Fibroblast of upper back skin (primary cell): Measurements from ENCODE around the gene MCEE.
A peak's percentile ranks its signal among the peaks of the same experiment; 100 is the strongest.
"Not testable (repeated sequence)": the region's sequence is repeated elsewhere in the genome, so short reads cannot be mapped to it uniquely, and the experiment has no call there.

ENCODE experiments used
- DNase-seq: peaks from one replicate; pipeline ENCODE4 v3.0.0-alpha.2; 2013

The MCEE gene

DNA sequence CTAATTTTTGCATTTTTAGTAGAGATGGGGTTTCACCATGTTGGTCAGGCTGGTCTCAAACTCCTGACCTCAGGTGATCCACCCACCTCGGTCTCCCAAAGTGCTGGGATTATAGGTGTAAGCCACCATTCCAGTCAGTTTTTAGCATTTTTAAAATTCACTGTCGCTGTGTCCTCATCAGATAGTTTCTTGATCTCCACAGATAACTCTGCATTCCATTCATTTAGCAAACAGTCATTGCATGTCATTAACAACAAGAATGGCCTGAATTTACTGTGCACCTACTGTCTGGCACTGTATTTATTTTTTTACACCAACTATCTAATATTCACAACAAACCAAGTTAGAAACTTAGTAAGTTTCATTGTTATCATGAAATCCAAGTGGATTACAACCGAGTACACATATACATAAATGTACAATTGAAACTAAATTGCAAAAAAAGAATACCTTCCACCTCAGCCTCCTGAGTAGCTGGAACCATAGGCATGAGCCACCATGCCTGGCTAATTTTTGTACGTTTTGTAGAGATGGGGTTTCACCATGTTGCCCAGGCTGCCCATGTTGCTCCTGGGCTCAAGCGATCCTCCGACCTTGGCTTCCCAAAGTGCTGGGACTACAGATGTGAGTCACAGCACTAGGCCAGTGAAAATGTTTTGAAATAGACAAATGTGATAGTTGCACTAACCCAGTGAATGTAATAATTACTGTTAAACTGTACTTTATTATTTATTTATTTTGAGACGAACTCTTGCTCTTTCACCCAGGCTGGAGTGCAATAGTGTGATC lies 4.3 kb downstream of the MCEE start:
- no peak for DNase-seq

DNA sequence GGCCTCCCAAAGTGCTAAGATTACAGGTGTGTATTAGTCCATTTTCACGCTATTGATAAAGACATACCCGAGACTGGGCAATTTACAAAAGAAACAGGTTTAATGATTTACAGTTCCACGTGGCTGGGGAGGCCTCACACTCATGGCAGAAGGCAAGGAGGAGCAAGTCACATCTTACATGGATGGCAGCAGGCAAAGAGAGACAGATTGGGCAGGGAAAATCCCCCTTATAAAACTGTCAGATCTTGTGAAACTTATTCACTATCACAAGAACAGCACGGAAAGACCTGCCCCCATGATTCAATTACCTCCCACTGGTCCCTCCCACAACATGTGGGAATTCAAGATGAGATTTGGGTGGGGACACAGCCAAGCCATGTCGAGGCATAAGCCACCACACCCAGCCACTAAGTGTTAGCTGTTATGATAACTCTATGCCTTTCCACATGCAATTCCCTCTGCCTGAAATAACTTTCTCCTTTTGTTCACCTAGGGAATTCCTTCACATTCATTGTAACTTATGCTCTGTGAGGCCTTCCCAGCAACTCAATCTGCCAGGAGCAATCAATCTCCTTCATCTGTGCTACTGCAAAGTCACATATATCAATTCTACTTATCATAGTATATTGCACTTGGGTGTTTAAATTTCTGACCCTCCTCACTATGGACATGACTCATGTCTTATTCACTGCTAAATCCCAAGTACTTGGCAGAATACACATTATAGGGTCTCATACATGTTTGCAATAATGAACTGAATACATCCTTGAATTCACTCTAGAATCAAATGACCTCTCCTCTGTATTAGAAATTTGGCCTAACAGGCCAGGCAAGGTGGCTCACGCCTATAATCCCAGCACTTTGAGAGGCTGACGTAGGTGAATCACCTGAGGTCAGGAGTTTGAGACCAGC lies 7.4 kb downstream of the MCEE start:
- peak; percentile 43 for DNase-seq

DNA sequence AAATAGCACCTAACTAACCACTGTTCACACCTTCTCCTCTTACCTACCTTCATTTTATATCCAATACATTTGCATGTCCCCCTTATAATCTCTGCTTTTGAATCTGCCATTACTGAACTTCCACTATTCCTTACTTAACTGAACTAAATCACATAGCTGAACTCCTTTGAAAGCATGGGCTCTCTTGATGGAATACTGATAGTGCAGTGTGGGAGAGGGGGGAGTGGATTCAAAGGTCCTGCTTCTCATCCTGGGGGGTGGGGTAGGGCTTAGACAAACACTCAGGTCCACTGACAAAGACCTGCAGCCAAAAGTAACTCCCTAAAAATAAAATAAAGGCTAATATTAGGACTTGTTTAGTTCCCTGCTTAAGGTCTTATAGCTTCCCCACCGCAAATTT lies 8.6 kb downstream of the MCEE start:
- no peak for DNase-seq

DNA sequence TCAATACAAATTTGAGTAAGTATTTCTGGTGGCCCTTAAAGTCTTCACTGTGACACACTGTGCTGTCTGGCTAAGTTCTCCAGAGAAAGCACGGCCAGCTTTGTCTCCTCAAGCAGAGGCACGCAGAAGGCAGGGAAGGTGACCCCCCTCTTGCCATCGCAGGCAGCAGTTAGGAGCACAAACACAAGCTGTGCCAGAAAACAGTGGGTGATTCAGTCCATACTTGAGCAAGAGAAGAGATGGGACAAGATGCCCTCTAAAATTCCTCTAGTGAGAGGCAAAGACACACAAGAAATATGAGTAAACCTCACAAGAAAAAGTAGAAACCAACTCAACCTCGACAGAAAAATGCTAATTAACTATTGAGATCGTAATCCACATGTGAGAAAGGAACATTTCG lies 9.8 kb downstream of the MCEE start:
- no peak for DNase-seq

DNA sequence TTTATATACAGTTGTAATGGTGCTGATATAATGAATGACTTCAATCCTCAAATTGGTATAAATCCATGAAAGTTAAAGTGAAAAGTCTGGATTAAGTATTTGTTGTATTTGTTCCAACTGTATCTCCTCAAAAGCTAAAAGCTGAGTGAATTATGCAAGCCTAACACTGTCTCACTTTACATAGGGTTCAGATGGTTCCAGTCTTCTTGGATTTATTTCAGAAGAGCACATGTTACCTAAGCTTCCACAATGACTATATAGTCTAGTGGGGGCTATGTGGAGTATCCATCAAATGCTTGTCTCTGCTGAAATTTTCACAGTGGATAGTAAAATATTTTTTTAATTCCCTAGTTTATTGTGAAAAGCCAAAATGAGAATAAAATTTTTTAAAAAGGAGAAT lies 13.0 kb downstream of the MCEE start:
- DNase-seq, result no peak

DNA sequence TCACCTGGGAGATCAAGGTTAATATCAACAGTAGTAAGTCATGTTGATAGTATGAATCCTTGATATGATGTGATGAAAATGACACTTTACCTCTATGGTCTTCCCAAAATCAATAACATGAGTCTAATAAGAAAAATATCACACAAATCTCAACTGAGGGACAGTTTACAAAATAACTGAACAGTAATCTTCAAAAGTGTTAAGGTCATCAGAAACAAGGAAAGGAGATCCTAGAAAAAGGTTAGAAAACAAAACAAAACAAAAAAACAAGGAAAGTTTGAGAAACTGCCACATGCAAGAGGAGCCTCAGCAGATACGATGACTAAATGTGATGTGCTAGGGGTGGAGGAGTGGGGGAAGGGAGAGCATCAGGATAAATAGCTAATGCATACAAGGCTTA lies 16.2 kb downstream of the MCEE start:
- no peak for DNase-seq

DNA sequence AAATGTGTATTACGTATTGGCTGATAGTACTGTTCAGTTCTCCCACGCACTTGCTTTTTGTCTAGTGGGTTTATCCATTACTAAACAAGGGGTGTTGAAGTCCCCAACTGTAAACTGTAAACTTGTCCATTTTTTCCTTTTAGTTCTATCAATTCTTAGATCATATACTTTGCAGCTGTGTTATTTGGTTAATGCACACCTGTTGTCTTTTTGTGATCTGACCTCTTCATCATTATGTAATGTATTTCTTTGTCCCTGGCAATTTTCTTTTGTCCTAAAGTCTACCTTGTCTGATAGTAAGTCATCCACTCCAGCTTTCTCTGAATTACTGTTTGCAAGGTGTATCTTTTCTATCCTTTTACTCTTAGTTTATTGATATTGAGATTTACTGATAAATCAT lies 21.9 kb downstream of the MCEE start:
- DNase-seq, result no peak

DNA sequence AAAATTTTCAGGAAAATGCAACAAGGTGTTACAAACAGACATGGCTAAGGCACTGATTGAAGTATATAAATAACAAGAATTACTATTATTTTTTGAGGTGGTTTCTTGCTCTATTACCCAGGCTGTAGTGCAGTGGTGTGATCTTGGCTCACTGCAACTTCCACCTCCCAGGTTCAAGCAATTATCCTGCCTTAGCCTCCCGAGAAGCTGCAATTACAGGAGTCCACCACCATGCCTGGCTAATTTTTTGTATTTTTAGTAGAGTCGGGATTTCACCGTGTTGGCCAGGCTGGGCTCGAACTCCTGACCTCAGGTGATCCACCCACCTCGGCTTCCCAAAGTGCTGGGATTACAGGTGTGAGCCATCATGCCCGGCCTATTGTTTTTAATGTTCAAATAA lies 23.6 kb downstream of the MCEE start:
- not testable (repeated sequence) for DNase-seq

DNA sequence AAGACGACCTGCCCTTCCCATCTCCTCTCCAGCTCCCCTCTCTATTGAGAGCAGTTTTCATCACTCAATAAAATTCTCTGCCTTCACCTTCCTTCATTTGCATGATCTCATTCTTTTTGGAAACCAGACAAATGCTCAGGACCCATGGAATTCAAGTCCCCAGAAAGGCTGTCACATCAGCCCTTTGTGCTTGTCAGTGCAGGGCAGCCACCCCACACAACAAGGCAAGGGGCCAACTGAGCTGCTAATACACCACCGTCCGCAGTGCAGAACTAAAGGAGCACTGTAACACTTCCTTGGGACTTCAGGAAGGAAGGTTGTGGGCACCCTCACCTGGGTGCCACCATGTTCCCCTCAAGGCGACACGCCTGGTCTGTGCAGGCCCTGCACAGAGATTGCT lies 26.2 kb downstream of the MCEE start:
- DNase-seq, result no peak

DNA sequence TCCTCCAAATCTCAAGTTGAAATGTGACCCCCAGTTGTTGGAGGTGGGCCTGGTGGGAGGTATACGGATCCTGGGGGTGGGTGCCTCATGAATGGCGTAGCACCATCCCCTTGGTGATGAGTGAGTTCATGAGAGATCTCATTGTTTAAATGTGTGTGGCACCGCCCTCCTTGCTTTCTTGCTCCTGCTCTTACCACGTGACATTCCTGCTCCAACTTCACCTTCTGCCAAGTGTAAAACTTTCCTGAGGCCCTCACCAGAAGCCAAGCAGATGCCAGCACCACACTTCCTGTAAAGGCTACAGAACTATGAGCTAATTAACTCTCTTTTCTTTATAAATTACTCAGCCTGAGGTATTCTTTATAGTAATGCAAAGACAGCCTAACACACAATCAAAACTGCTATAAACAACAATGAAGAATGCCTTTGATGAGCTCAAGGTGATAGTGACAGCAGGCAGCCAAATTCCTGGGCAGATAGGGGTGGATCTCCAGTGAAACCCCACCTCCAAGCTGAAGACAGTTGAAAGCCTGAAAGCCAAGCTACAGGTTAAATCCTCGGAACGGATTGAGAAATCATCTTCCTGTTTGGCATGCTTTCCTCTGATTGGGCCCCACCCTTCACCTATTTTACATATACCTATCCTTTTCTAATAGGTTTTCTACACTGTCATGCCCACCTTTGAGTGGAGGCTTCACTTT lies 26.9 kb downstream of the MCEE start:
- no peak for DNase-seq

DNA sequence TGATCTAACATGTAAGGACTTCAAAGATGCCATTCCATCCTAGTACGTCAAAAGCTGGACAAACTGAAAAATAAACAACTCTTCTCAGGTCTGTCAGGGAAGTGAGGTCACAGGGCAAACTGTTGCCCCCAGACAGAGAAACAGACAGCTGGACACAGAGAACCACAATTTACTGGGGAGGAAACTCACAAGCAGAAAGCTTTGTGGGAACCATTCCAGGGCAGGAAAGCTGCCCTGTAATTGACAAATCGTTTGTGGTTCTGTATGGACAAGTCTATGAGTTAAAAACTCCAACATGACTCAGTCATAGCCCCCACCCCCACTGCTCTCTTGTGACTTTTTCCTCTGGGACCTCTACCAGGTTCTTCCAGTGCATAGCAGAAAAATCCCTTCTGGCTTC lies 28.4 kb downstream of the MCEE start:
- peak; percentile 95 for DNase-seq

DNA sequence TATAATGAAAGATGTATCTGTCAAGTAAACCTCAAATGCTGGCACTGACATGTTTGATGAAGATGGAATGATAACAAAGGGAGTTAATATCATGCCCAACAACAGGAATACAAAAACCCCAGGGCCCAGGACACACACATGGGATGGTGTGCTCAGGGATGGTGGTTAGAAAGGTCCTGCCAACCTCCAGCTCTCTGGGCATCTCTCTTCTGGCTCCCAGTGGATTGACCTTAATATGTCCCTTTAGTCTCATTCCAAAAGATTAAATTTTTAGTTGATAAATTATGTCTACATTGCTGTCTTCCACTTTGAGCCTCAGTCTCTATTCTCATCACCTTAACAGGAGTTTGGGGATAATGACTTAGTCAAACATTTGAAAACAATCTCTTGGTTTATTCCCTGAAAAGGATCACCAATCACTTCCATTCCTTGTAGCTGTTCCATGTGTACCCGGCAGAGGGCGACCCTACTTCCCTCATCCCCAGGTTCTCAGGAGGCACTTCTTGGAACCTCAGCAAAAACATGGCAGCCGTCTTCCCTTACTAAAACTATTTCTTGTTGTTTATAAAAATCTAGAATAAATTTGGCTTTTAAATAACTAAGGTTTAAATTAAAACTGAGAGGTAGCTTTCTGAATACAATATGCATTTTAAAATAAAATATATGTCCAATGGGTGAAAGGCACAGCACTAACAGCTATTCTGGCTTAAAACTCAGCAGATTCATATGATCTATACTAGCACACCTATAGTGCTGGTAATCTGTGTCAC lies 29.6 kb downstream of the MCEE start:
- peak; percentile 55 for DNase-seq

DNA sequence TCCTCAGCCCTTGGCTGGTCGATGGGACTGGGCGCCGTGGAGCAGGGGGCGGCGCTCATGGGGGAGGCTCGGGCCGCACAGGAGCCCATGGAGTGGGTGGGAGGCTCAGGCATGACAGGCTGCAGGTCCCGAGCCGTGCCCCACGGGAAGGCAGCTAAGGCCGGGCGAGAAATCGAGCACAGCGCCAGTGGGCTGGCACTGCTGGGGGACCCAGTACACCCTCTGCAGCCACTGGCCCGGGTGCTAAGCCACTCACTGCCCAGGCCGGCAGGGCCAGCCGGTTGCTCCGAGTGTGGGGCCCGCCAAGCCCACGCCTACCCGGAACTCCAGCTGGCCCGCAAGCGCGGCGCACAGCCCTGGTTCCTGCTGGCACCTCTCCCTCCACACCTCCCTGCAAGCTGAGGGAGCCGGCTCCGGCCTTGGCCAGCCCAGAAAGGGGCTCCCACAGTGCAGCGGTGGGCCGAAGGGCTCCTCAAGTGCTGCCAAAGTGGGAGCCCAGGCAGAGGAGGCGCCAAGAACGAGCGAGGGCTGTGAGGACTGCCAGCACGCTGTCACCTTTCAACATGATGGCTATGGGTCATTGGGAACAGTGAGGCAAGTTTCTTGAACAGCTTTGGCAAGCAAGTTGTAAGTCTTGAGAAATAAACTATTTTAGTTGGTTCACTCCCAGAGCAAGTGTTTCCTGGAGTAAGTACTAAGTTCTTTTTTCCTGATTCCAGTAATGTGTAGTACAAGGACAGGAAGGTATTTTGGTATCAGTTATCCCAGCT lies 37.4 kb downstream of the MCEE start:
- not testable (repeated sequence) for DNase-seq

DNA sequence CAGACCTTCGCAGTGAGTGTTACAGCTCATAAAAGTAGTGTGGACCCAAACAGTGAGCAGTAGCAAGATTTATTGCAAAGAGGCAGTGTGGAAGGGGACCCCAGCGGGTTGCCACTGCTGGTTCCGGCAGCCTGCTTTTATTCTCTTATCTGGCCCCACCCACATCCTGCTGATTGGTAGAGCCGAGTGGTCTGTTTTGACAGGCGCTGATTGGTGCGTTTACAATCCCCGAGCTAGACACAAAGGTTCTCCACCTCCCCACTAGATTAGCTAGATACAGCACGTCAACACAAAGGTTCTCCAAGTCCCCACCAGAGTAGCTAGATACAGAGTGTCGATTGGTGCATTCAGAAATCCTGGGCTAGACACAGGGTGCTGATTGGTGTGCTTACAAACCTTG lies 38.2 kb downstream of the MCEE start:
- not testable (repeated sequence) for DNase-seq

DNA sequence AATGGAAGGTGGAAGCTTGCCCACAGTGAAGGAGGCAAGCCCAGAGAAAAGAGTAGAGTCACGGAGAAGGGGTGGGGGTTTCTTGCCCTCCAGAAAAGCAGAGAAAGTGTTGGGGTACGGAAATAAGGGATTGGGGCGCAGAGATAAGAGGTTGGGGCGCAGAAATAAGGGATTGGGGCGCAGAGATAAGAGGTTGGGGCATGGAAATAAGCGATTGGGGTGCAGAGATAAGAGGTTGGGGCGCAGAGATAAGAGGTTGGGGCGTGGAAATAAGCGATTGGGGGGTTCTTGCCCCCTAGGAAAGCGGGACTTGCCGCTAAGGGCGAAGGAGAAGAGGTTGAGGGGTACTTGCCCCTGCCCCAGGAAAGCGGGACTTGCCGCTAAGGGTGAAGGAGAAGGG lies 40.6 kb downstream of the MCEE start:
- not testable (repeated sequence) for DNase-seq

DNA sequence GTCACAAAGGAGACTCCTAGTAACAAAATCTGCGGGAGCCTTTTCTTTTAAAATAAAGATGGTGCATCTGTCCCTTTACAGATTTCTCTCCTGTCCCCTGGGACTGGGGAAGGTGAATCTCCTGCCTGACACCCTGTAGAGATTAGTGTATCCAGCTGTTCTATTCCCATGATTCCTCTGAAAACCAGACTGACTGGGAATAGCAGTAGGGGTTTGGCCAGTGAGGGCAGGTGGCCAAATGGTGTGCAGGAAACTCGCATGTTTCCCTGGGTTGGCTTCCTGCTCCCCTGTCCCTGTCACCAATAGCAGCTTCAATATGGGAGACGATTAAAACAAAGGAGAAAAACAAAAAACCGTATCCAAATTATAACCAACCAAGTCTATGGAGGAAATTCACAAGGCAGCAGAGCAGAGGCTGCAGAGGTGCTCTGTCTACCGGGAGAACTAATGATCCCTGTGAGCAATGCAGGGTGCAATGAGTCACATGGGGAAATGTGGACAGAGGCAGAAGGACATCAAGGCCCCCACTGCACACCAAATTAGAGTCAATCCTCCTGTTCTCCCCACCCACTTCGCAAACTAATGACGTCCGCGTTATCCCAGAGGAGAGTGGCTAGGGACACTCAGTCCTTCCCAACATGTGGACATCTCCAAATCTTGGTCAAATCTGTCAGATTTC lies 44.6 kb downstream of the MCEE start:
- not testable (repeated sequence) for DNase-seq

DNA sequence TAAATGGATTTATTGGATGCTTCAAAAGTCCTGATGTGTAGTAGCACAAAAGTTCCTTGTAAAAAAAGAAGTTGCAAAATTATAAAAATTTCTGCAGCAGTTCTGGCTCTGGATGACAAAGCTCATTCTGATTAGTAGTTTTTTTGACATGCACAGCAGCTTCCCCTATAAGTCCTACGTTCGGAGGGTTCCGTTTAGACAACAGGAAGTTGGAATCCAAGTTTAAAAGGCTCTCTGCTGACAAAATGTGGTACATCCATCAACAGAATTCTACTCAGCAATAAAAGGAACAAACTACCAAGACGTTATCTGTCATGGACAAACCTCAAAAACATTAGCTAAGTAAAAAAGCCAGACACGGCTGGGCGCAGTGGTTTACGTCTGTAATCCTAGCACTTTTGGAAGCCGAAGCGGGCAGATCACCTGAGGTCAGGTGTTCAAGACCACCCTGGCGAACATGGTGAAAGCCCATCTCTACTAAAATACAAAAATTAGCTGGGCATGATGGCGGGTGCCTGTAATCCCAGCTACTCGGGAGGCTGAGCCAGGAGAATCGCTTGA lies 46.2 kb downstream of the MCEE start:
- not testable (repeated sequence) for DNase-seq

DNA sequence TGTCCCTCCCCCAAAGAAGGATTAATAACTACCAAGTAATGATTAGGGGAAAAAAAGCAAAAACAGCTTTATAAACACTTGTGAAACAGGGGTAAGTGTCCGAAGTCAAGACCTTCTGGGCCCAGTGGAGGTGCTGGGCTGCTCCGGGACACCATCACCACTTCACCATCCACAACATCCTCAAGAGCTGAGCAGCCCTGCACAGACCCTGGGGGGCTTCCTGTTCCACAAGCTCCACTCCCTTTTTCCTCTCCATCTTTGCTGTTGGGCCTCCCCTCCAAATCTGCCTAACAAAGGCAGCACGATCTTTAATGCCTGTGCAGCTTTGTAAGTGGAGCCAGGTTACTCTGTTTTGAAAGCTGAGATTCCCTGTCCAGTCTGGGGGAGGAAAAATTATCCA lies 46.7 kb downstream of the MCEE start:
- DNase-seq, result not testable (repeated sequence)

DNA sequence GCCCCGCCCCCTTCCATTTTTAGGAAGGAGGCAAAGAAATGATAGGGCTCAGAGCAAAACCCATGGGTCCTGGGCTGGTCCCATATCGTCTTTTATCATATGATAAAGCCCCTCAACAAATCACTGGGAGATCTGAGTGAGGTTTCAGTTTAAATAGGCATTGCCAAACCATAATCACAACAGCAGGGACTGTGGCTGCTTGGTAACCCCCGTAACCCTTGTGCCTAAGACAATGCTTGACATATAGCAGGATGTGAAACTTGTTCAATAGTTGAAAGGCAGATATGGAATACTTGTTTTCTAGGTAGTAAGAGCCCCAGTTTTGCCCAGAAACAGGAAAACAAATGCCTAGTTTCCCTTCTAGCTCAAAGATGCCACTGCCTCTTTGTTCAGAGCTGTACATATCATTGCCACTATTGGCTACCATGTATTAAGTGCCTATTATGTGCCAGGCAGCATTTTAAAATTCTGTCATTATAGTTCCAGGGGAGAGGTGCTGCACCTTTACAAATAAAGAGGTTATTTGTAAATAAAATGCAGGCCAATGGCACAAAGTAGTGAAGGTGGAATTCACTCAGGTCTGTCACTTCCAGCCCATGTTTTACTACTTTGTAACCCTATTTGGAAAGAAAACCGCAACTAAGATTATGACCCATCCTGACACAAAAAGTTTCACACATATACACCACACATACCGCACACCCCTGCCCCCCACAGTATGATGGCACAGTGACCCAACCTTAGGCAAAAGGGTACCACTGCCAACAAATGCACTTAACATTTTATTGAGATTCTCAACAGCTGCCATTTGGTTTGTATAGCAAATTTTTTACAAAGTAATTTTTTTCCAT lies 47.4 kb downstream of the MCEE start:
- no peak for DNase-seq

DNA sequence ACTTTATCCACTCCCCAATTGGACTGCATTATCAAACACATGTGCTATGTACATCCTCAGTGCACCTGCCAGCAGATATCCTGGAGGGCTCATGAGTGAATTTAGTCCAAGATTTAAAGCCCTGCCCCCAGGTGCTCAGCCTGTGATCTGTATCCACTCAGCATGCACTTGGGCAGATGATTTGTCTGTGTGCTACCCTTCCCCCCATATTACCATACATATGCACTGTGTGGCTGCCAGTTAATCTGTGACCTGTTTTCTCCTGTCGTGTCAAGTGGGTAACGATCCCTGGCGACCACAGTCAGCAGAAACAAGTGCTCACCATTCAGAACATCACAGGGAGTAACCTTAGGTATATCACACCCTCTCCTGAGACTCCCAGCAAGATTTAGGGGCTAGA lies 51.4 kb downstream of the MCEE start:
- DNase-seq, result no peak
